Adrenal gland (tissue), 5 donors: ENCODE results near the gene PLCH2.

Source experiments
- POLR2A ChIP-seq, 2 donors: fragments of 450-650 bp; IDR thresholded peaks; one replicate each; pipeline ENCODE4 v1.6.1; 2017; ENCODE audit warnings: antibody characterized with exemption in 2 of 2, mild to moderate bottlenecking in 2 of 2, moderate library complexity in 1 of 2
- TF ChIP-seq, protein P1 (sequence below), 6 experiments: fragments of 450-650 bp in 4 of 6; fragments of 200-600 bp in 2 of 6; sonication (generic) in 1 of 6; IDR thresholded peaks; 1 replicate in 5 of 6; 2 replicates in 1 of 6; pipeline versions ENCODE4 v1.5.1 to v1.8.0; 2016 to 2021; ENCODE audit warnings: antibody characterized with exemption in 6 of 6, mild to moderate bottlenecking in 2 of 6, moderate library complexity in 1 of 6
- donor health status: DM: no; HTN: no; CAD: no.

- TF ChIP-seq, protein P1, sequence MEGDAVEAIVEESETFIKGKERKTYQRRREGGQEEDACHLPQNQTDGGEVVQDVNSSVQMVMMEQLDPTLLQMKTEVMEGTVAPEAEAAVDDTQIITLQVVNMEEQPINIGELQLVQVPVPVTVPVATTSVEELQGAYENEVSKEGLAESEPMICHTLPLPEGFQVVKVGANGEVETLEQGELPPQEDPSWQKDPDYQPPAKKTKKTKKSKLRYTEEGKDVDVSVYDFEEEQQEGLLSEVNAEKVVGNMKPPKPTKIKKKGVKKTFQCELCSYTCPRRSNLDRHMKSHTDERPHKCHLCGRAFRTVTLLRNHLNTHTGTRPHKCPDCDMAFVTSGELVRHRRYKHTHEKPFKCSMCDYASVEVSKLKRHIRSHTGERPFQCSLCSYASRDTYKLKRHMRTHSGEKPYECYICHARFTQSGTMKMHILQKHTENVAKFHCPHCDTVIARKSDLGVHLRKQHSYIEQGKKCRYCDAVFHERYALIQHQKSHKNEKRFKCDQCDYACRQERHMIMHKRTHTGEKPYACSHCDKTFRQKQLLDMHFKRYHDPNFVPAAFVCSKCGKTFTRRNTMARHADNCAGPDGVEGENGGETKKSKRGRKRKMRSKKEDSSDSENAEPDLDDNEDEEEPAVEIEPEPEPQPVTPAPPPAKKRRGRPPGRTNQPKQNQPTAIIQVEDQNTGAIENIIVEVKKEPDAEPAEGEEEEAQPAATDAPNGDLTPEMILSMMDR (IDR thresholded peaks at IDR 0.05): no peak
- TF ChIP-seq POLR2A (IDR thresholded peaks at IDR 0.05): no peak
Observed at GRCh38 chr1:2494323-2494693, 18.2 kb downstream of the PLCH2 start.
